T-helper 1 cell treated with Interleukin-12 subunit alpha and Interleukin-12 subunit beta and Interleukin-4 antibody, amounts not matched to agents 30 μg/mL and 1 μg/mL, for 36 hours (primary cell): ENCODE measurements around the gene LDLRAD3.
"Not testable (repeated sequence)": the region's sequence is repeated elsewhere in the genome, so short reads cannot be mapped to it uniquely, and the experiment has no call there.

Experiments used
- H3K27ac Mint-ChIP-seq: one replicate; pipeline ENCODE4 v1.8.0; 2021; ENCODE audit warnings: mild to moderate bottlenecking, mixed read lengths
- H3K27me3 Mint-ChIP-seq: one replicate; pipeline ENCODE4 v1.8.0; 2021; ENCODE audit warnings: low read depth, mixed read lengths
- H3K36me3 Mint-ChIP-seq: one replicate; pipeline ENCODE4 v1.8.0; 2021; ENCODE audit warnings: low read depth, mixed read lengths
- H3K4me1 Mint-ChIP-seq: one replicate; pipeline ENCODE4 v1.8.0; 2021; ENCODE audit warnings: low read depth, mixed read lengths
- H3K4me3 Mint-ChIP-seq: one replicate; pipeline ENCODE4 v1.8.0; 2021; ENCODE audit warnings: mild to moderate bottlenecking, moderate library complexity, mixed read lengths
- H3K9me3 Mint-ChIP-seq: one replicate; pipeline ENCODE4 v1.8.0; 2021; ENCODE audit warnings: mixed read lengths

LDLRAD3 gene

GRCh38 chr11:36156817-36157519 is 213.1 kb downstream of the LDLRAD3 start:
- no peak overlapping the region for H3K27ac Mint-ChIP-seq
- no peaks in the 10 kb centered on the region for H3K36me3 Mint-ChIP-seq
- no peaks in the 10 kb centered on the region for H3K4me1 Mint-ChIP-seq
- H3K4me3 Mint-ChIP-seq = no peak overlapping the region
- H3K9me3 Mint-ChIP-seq = no peaks in the 10 kb centered on the region
- H3K27me3 Mint-ChIP-seq = peaks cover 12% of the 10 kb centered on the region

DNA sequence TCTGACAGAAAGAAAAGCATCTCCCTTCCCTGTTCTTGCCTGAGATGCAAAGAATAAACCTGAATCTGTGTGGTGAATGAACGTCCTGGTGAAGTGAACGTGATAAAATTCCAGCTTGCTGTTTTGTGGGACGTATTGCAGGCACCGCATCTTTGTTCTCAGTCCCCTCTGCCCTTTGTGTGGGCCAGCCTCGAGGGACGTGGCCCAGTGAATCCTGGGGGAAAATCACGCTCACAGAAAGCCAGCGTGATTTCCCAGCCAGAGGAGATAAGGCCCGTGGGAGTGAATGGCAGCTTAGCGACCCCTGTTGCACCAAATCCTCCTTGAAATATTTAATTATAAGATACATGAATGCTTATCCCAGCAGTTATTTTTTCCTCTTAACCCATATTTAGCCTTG is 216.2 kb downstream of the LDLRAD3 start:
- Mint-ChIP-seq H3K4me3 (no peak overlapping the region), H3K4me1 (no peaks in the 10 kb centered on the region), H3K9me3 (no peaks in the 10 kb centered on the region), H3K27me3 (peaks cover 5% of the 10 kb centered on the region), H3K36me3 (no peaks in the 10 kb centered on the region), H3K27ac (no peak overlapping the region)

- H3K36me3 Mint-ChIP-seq = no peaks in the 10 kb centered on the region
- peaks cover 5% of the 10 kb centered on the region for H3K27me3 Mint-ChIP-seq
- H3K27ac Mint-ChIP-seq = no peak overlapping the region
- no peaks in the 10 kb centered on the region for H3K9me3 Mint-ChIP-seq
- H3K4me3 Mint-ChIP-seq = no peak overlapping the region
- H3K4me1 Mint-ChIP-seq = no peaks in the 10 kb centered on the region
These were observed 217.7 kb downstream of the LDLRAD3 start for GRCh38 chr11:36161572-36161971.

- Mint-ChIP-seq H3K4me1 (no peaks in the 10 kb centered on the region), H3K27me3 (peaks cover 5% of the 10 kb centered on the region), H3K36me3 (no peaks in the 10 kb centered on the region), H3K9me3 (no peaks in the 10 kb centered on the region), H3K4me3 (no peak overlapping the region), H3K27ac (no peak overlapping the region)
These were observed 218.4 kb downstream of the LDLRAD3 start for GRCh38 chr11:36162006-36162882.

- Mint-ChIP-seq H3K36me3 (no peaks in the 10 kb centered on the region), H3K9me3 (no peaks in the 10 kb centered on the region), H3K4me3 (no peak overlapping the region), H3K27ac (no peak overlapping the region), H3K27me3 (peaks cover 5% of the 10 kb centered on the region), H3K4me1 (no peaks in the 10 kb centered on the region)
These were observed 219.1 kb downstream of the LDLRAD3 start for GRCh38 chr11:36162883-36163434.

- Mint-ChIP-seq H3K27me3 (peaks cover 9% of the 10 kb centered on the region), H3K4me1 (no peaks in the 10 kb centered on the region), H3K9me3 (no peaks in the 10 kb centered on the region), H3K27ac (no peak overlapping the region), H3K4me3 (no peak overlapping the region), H3K36me3 (no peaks in the 10 kb centered on the region)
These were observed 220.8 kb downstream of the LDLRAD3 start for GRCh38 chr11:36164506-36165250.

DNA sequence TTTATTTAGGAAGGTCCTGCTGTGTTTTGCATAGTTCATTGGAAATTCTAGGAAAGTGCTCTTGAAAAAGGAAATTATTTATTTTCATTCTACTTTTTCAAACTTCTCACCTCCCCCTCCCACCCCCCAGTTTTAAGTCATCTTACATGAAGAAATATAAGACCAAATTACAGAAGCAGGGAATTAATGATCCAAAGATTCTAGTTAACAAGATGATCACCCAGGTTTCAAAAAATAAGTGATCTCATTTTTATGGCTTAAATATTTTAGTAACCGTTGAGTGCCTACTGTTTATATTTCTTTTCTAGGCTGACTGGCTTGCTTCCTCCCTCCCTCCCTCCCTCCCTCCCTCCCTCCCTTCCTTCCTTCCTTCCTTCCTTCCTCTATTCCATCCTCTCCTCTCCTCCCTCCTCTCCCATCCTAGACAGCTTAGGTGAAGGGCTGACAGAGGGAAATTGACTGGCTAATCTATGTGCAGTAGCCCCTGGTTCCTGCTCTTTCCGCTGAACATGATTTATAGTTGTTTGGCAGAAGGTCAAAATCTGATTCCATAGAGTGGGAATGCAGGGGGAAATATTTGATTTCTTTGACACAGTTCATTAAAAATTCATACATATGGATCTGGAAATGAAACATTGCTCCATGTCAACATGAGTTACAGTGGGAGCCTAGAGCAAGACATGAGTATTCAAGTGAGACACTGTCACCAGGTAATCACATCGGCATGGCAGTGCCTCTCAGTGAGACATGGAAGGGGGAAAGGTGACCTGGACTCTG is 221.9 kb downstream of the LDLRAD3 start:
- Mint-ChIP-seq H3K4me3 (no peak overlapping the region), H3K27ac (no peak overlapping the region), H3K36me3 (no peaks in the 10 kb centered on the region), H3K27me3 (peaks cover 9% of the 10 kb centered on the region), H3K9me3 (no peaks in the 10 kb centered on the region), H3K4me1 (no peaks in the 10 kb centered on the region)

GRCh38 chr11:36167073-36167472 is 223.2 kb downstream of the LDLRAD3 start:
- no peaks in the 10 kb centered on the region for H3K36me3 Mint-ChIP-seq
- no peaks in the 10 kb centered on the region for H3K4me1 Mint-ChIP-seq
- no peaks in the 10 kb centered on the region for H3K9me3 Mint-ChIP-seq
- no peak overlapping the region for H3K27ac Mint-ChIP-seq
- peaks cover 9% of the 10 kb centered on the region for H3K27me3 Mint-ChIP-seq
- no peak overlapping the region for H3K4me3 Mint-ChIP-seq

DNA sequence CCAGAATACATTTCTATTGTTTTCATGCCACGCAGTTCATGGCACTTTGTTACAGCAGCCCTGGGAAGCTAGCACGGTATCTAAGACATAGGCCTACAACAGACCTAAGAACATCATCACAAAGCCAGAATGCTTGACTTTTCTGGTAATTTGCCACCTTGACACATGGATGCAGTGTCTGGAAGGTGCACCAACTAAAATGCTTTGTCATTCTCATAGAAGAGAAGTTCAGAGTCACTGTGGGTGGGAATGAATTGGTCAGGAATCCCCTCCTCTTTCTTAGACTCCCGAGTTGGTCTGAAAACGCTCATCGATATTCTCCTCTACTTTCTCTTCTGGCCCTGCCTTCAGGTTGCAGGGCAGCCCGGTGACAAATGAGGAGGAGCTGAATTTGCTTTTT is 223.9 kb downstream of the LDLRAD3 start:
- no peak overlapping the region for H3K4me3 Mint-ChIP-seq

GRCh38 chr11:36177836-36178235 is 234.0 kb downstream of the LDLRAD3 start:
- Mint-ChIP-seq H3K36me3 (no peaks in the 10 kb centered on the region), H3K4me3 (no peak overlapping the region), H3K4me1 (peaks cover 19% of the 10 kb centered on the region), H3K27me3 (peaks cover 38% of the 10 kb centered on the region), H3K9me3 (peaks cover 3% of the 10 kb centered on the region), H3K27ac (no peak overlapping the region)

More for the DNA sequence above, 223.9 kb downstream of the LDLRAD3 start:
- H3K4me1 Mint-ChIP-seq = no peaks in the 10 kb centered on the region
- H3K9me3 Mint-ChIP-seq = no peaks in the 10 kb centered on the region
- no peak overlapping the region for H3K27ac Mint-ChIP-seq
- peaks cover 9% of the 10 kb centered on the region for H3K27me3 Mint-ChIP-seq
- no peaks in the 10 kb centered on the region for H3K36me3 Mint-ChIP-seq

GRCh38 chr11:36186340-36187175 is 242.7 kb downstream of the LDLRAD3 start:
- H3K4me3 Mint-ChIP-seq = no peak overlapping the region
- peaks cover 11% of the 10 kb centered on the region for H3K27me3 Mint-ChIP-seq
- H3K36me3 Mint-ChIP-seq = no peaks in the 10 kb centered on the region
- no peaks in the 10 kb centered on the region for H3K4me1 Mint-ChIP-seq
- no peak overlapping the region for H3K27ac Mint-ChIP-seq
- no peaks in the 10 kb centered on the region for H3K9me3 Mint-ChIP-seq

DNA sequence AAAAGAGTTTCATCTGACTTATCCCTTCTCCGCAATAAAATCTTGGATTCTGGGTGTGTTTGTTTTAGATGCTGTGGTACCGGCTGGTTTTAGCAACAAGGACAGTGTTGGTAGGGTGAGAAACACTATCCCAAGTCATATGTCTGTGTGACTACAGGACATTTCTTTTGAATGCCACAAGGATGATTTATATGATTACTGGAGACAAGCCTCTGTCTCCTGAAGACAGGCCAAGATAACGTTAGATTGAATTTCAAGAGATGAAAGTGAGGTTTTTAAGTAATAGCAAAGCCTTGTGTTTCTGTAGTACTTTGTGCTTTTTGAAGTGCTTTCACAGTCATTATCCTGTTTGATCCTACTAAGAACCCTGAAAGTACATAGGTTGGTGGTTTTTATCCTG is 243.8 kb downstream of the LDLRAD3 start:
- H3K4me3 Mint-ChIP-seq = no peak overlapping the region
- no peak overlapping the region for H3K27ac Mint-ChIP-seq
- H3K27me3 Mint-ChIP-seq = peaks cover 2% of the 10 kb centered on the region
- no peaks in the 10 kb centered on the region for H3K36me3 Mint-ChIP-seq
- H3K9me3 Mint-ChIP-seq = no peaks in the 10 kb centered on the region
- H3K4me1 Mint-ChIP-seq = no peaks in the 10 kb centered on the region

GRCh38 chr11:36189735-36190134 is 245.9 kb downstream of the LDLRAD3 start:
- H3K27me3 Mint-ChIP-seq, H3K9me3 Mint-ChIP-seq, H3K36me3 Mint-ChIP-seq, H3K27ac Mint-ChIP-seq, H3K4me1 Mint-ChIP-seq, H3K4me3 Mint-ChIP-seq: not testable (repeated sequence)
